Measurements from ENCODE around the gene DSCAM. TPM values are rescaled to one million over a fixed set of nuclear protein-coding genes. Genes with fewer than 3 reads are reported as not detected.

Gene DSCAM
- total RNA-seq, 2 experiments from 2014 or later = not detected

- Histone ChIP-seq H3K27me3 (ENCODE audit: control insufficient read depth in 1 of 2, insufficient read depth in 2 of 2, low read length in 2 of 2) (no peaks in the 10 kb centered on the region), H3K27ac (ENCODE audit: low read depth in 1 of 2, low read length in 2 of 2) (no peak overlapping the region), H3K9me3 (ENCODE audit: control insufficient read depth in 1 of 2, insufficient read depth in 1 of 2, low read length in 2 of 2) (peaks cover 0 to 27% of the 10 kb centered on the region in 2 experiments), H3K4me3 (ENCODE audit: low read length) (no peak overlapping the region), H3K36me3 (ENCODE audit: insufficient read depth, low read length) (no peaks in the 10 kb centered on the region), H3K4me1 (ENCODE audit: insufficient read depth, low read length) (no peaks in the 10 kb centered on the region)
- intact Hi-C loops (cut with DNase I, micrococcal nuclease) = no loop called here
- no peak for TF ChIP-seq CTCF (IDR thresholded peaks at IDR 0.05)
- peaks cover 8% of the 10 kb centered on the region for H3K27me3 Mint-ChIP-seq
- DNase-seq (no peak), ATAC-seq (ENCODE audit: poor library complexity) (no peak)
- no peaks in the 10 kb centered on the region for H3K36me3 Mint-ChIP-seq (ENCODE audit: low read depth)
- no peaks in the 10 kb centered on the region for H3K9me3 Mint-ChIP-seq
- H3K27ac Mint-ChIP-seq = no peak overlapping the region
- H3K4me1 Mint-ChIP-seq (ENCODE audit: low read depth) = no peaks in the 10 kb centered on the region
- ChIA-PET POLR2A (no interaction called here), CTCF (no interaction called here)
- H3K4me3 Mint-ChIP-seq = no peak overlapping the region
Observed at GRCh38 chr21:40613546-40614030, 233.4 kb downstream of the DSCAM start.

DNA sequence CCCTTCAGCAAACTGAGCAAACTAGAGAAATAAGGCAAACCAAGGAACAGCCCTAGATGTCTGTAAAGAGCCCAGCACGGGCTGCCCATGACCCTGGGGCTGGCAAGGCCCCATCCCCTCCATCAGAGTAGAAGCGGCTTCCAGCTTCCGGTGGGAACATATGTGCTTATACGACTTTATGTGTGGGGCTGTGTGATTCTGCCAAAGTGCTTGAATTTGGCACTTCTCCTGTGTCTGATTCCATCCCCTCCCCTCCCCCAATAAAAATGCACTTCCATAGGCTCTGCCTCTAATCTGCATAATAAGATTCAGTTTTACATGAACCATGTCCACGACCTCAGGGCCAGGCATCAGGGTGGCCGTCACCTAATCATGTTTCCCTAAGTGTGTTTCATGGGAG lies 236.6 kb downstream of the DSCAM start:
- no peak for TF ChIP-seq CTCF (IDR thresholded peaks at IDR 0.05)
- peaks cover 12% of the 10 kb centered on the region for H3K27me3 Mint-ChIP-seq
- Histone ChIP-seq H3K27me3 (ENCODE audit: control insufficient read depth in 1 of 2, insufficient read depth in 2 of 2, low read length in 2 of 2) (no peaks in the 10 kb centered on the region), H3K9me3 (ENCODE audit: control insufficient read depth in 1 of 2, insufficient read depth in 1 of 2, low read length in 2 of 2) (peaks cover 0 to 14% of the 10 kb centered on the region in 2 experiments), H3K36me3 (ENCODE audit: insufficient read depth, low read length) (no peaks in the 10 kb centered on the region), H3K4me1 (ENCODE audit: insufficient read depth, low read length) (no peaks in the 10 kb centered on the region), H3K4me3 (ENCODE audit: low read length) (no peak overlapping the region), H3K27ac (ENCODE audit: low read depth in 1 of 2, low read length in 2 of 2) (no peak overlapping the region)
- intact Hi-C loops (cut with DNase I, micrococcal nuclease) = no loop called here
- ATAC-seq (ENCODE audit: poor library complexity) = no peak
- no peak overlapping the region for H3K27ac Mint-ChIP-seq
- no peaks in the 10 kb centered on the region for H3K36me3 Mint-ChIP-seq (ENCODE audit: low read depth)
- CTCF ChIA-PET = no interaction called here
- H3K4me1 Mint-ChIP-seq (ENCODE audit: low read depth) = no peaks in the 10 kb centered on the region
- POLR2A ChIA-PET = no interaction called here
- no peak overlapping the region for H3K4me3 Mint-ChIP-seq
- no peak for DNase-seq
- peaks cover 4% of the 10 kb centered on the region for H3K9me3 Mint-ChIP-seq

DNA sequence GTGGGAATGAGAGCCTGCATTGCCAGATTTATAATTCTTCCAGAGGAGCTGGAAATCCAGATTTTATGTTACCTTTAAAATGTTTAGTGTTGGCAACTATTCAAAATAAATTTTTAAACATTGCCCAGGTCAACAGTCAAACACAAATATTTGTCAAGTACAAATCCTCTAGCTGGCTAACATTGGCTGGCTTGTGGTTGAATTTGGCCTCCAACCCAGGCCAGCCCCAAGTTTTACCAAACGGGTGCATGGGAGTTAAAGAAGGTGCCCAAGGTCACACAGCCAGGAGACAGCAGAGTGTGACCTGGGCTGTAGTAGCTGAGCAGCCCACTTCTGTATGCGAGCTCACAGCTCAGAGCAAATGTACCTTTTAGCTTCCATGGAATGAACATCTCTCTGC lies 240.6 kb downstream of the DSCAM start:
- Mint-ChIP-seq H3K27ac (no peak overlapping the region), H3K27me3 (peaks cover 4% of the 10 kb centered on the region), H3K4me1 (ENCODE audit: low read depth) (no peaks in the 10 kb centered on the region), H3K4me3 (no peak overlapping the region), H3K9me3 (peaks cover 4% of the 10 kb centered on the region), H3K36me3 (ENCODE audit: low read depth) (no peaks in the 10 kb centered on the region)
- intact Hi-C loops (cut with DNase I, micrococcal nuclease) = no loop called here
- no peaks in the 10 kb centered on the region for H3K36me3 ChIP-seq (ENCODE audit: insufficient read depth, low read length)
- H3K27me3 ChIP-seq (ENCODE audit: control insufficient read depth in 1 of 2, insufficient read depth in 2 of 2, low read length in 2 of 2) = no peaks in the 10 kb centered on the region
- DNase-seq (no peak), ATAC-seq (ENCODE audit: poor library complexity) (no peak)
- H3K9me3 ChIP-seq (ENCODE audit: control insufficient read depth in 1 of 2, insufficient read depth in 1 of 2, low read length in 2 of 2) = peaks cover 0 to 10% of the 10 kb centered on the region in 2 experiments
- TF ChIP-seq CTCF (IDR thresholded peaks at IDR 0.05) = no peak
- no peak overlapping the region for H3K4me3 ChIP-seq (ENCODE audit: low read length)
- no peak overlapping the region for H3K27ac ChIP-seq (ENCODE audit: low read depth in 1 of 2, low read length in 2 of 2)
- ChIA-PET CTCF (no interaction called here), POLR2A (no interaction called here)
- H3K4me1 ChIP-seq (ENCODE audit: insufficient read depth, low read length) = no peaks in the 10 kb centered on the region
